HG03565 (cell line): Measurements from ENCODE around the gene MRPS35.

ENCODE experiments used
- ATAC-seq: cut with Tn5 transposase; IDR thresholded peaks from one replicate; pipeline ENCODE4 v1.9.1; 2021; ENCODE audit warnings: mild to moderate bottlenecking, moderate library complexity; ENCODE audit not compliant: unreplicated experiment

The MRPS35 gene

DNA sequence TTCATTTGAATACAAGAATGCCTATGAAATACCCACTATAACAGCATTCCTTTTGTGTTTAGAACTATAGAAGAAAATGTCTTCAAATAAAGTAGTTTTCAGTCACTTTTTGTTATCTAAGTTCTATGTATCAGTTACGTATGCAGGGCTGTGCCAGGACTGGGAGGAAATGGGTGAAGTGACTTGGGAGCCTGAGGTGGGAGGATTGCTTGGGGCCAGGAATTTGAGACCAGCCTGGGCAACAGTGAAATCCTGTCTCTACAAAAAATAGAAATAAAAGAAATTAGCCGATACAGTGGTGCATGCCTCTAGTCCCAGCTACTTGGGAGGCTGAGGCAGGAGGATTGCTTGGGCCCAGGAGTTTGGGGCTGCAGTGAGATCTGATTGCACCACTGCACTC, 92.3 kb downstream of the MRPS35 start:
- no peak for ATAC-seq

DNA sequence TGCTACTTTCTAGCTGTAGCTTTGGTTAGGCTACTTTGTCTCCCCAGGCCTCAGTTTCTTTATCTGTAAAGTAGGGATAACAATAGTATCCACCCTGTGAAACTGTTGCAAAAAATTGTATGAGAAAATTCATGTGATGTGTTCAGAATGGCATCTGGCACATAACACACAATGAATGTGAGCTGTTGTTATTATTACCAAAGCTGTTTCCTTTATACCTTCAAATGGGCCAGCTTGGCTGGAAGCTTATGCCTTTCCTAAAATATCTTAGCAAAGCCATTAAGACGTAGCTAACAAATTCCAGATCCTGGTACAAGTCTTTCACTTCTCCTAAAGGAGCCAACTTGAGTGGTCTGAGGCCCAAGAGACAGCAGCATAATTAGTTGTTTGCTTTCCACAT, 94.6 kb downstream of the MRPS35 start:
- no peak for ATAC-seq
